CD4-positive, alpha-beta T cell treated with Interleukin-2 at 100 ng/mL for 4 hours (primary cell): ENCODE data around the gene ARL5A.
"Not testable (repeated sequence)": the region's sequence is repeated elsewhere in the genome, so short reads cannot be mapped to it uniquely, and the experiment has no call there.

ENCODE experiments used
- DNase-seq: peaks from one replicate; pipeline ENCODE4 v3.0.0-alpha.2; 2020; ENCODE audit warnings: low spot score

Gene ARL5A

GRCh38 chr2:151795646-151796240 is 32.5 kb downstream of the ARL5A start:
- no peak for DNase-seq

DNA sequence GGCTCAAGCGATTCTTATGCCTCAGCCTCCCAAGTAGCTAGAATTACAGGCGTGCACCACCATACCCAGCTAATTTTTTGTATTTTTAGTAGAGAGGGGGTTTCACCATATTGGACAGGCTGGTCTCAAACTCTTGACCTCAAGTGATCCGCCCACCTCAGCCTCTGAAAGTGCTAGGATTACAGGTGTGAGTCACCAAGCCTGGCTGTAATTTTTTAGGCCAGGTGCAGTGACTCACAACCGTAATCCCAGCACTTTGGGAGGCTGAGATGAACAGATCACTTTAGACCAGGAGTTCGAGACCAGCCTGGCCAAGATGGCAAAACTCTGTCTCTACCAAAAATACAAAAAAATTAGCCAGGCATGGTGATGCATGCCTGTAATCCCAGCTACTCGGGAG is 33.8 kb downstream of the ARL5A start:
- DNase-seq, result not testable (repeated sequence)

GRCh38 chr2:151793123-151793522 is 35.1 kb downstream of the ARL5A start:
- no peak for DNase-seq

GRCh38 chr2:151792589-151792988 is 35.6 kb downstream of the ARL5A start:
- DNase-seq, result no peak

DNA sequence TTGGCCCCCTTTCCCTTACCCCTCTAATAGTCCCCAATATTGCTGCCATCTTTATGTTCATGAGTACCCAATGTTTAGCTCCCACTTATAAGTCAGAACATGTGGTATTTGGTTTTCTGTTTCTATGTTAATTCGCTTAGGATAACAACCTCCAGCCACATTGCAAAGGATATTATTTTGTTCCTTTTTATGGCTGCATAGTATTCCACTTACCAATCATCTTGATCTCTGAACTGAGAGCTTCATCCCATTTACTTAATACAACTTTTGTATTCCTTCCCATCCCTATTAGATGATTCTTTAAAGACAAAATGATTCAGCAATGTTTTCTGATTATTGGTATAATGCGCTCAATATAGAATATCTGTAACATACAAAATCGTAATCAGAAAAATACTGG is 36.7 kb downstream of the ARL5A start:
- no peak for DNase-seq

DNA sequence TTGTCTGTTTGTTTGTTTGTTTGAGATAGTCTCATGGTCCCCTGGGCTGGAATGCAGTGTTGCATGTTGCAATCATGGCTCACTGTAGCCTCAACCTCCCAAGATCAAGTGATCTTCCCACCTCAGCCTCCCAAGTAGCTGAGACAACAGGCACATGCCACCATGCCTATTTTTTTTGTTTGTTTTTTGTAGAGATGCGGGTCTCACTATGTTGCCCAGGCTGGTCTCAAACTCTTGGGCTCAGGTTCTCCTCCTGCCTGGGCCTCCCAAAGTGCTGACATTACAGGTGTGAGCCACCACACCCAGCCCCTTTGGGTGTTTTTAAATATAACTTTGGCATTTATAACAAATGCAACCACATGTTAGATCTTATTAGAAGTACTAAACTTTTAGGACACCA is 37.5 kb downstream of the ARL5A start:
- DNase-seq, result no peak

GRCh38 chr2:151789055-151789834 is 39.0 kb downstream of the ARL5A start:
- DNase-seq, result no peak

DNA sequence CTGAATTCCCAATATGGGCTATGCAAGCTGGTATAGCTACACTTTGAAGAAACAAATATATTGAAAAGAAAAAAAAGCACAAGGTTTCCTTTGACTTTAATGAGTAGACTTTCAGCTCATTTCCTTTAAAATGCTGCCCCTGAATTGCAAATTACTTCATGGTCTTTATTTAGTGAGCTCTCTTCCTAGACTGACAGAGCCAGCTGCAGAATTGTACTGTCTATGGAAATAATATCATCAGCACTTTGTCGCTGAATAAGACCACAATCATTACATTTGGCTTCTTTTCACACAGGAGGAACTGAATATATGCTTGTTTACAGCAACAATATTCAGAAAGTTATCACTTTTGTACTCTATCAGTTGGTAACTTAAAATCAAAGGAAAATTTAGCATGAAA is 41.7 kb downstream of the ARL5A start:
- DNase-seq, result no peak

GRCh38 chr2:151786077-151786476 is 42.1 kb downstream of the ARL5A start:
- DNase-seq, result no peak

DNA sequence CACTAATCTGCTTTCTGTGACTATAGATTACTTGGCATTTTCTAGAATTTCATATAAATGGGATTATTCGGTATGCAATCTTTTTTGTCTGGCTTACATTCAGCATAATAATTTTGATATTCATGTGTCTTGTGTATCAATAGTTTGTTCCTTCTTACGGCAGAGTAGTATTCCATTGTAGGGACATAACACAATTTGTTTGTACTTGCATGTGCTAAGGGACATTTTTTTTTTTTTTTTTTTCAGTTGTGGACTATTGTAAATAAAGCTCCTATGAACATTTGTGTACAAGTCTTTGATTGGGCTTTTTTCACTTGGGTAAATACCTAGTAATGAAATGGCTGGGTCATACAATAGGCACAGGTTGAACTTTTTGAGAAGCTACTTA is 45.1 kb downstream of the ARL5A start:
- no peak for DNase-seq

GRCh38 chr2:151782378-151783132 is 45.7 kb downstream of the ARL5A start:
- no peak for DNase-seq

DNA sequence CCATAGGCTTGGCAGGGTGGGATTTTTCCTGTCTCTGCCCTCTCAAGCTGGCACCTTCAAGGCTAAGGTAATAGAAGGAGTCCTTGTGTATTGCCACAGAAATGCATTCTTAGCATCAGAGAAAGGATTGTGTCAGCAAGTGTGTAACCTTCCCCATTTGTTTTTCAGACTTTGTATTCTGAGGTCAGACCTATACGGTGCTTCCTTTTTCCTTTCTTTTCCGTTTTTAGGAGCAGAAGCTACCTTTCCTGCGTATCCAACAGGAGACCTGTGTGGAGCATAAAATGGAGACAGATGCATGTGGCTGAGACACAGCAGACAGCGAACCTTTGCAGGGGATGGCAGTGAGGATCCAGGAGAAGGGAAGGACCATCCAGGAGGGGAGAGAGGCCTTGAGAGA is 46.6 kb downstream of the ARL5A start:
- no peak for DNase-seq

DNA sequence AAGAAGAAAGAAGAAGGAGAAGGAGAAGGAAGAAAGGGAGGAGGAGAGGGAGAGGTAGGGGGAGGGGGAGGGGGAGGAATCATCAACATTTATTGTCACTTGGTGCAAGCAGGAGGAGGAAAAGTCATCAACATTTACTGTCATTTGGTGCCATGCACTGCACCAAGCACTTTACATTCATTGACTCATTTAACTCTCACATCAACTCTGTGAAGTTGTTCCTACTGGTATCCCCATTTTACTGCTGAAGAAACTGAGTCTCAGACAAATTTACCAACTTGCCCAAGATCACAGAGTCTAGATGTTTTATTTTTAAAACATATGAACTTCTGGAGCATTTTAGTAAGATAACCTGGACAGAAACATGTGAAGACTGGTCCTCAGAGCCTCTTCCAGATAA is 47.3 kb downstream of the ARL5A start:
- no peak for DNase-seq

DNA sequence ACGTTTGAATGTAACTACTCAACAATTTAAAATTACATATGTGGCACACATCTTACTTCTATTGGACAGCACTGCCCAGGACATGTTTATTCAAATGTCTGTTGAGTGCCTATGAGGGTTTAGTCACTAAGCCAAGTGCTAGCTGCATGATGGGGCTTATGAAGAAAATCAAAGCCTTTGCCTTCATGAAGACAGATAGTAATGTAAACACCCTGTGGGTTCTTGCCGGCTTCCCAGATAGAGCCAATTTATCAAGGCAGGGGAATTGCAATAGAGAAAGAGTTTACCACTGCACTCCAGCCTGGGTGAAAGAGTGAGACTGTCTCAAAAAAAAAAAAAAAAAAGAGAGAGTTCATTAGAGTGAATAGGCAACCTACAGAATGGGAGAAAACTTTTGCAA is 50.3 kb downstream of the ARL5A start:
- no peak for DNase-seq

DNA sequence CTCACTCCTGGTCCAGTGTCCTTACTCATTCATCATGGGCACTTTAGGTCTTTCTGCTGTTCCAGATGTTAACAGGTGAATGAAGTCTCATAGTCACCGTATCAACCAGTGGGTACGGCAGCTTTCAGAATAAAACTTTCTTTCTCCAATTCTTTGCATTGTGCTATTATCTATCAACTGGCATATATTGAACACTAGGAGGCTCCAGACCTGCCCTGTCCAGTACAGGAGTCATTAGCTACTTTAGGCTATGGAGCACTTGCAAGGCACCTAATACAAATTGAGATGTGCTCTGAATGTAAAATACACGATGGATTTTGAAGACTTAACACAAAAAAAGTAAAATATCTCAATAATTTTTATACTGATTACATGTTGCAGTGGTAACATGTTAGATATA is 50.7 kb downstream of the ARL5A start:
- no peak for DNase-seq

DNA sequence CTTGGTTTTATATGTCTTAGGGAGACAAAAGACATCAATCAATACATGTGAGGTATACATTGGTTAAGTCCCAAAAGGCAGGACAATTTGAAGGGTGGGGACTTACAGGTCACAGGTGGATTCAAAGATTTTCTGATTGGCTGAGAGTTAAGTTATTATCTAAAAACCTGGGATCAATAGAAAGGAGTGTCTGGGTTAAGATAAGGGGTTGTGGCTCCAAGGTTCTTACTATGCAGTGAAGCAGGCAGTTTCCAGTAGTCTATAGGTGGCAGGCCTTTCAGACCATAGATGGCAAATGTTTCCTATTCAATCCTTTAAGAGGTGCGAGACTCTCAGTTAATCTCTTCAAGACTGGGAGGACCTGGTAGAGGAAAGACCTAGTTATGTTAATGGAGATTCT is 51.9 kb downstream of the ARL5A start:
- DNase-seq, result no peak

DNA sequence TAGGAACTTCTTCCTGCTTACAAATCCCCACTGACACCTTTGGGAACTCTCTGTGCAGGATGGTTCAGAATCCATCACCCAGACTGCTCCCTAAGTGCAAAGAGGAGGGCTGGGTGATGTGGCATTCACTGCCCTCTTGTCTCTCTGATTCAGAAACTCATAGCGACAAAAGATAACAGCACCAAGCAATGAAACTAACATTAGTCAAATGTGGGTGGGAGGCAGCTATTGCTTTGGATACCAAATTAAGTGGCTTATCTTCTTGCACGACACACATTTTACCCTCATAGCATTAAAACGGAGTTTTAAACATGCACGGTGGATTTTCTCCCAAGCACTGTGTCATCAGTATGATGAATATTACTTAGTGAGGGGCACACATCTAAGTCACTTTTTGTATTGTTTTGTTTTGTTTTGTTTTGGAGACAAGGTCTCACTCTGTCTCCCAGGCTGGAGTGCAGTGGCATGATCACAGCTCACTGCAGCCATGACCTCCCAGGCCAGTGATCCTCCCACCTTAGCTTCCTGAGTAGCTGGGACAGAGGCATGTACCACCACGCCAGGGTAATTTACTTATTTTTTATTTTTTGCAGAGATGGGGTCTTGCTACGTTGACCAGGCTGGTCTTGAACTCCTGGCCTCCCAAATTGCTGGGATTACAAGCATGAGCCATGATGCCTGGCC is 53.0 kb downstream of the ARL5A start:
- no peak for DNase-seq

GRCh38 chr2:151774506-151774905 is 53.7 kb downstream of the ARL5A start:
- DNase-seq, result no peak

DNA sequence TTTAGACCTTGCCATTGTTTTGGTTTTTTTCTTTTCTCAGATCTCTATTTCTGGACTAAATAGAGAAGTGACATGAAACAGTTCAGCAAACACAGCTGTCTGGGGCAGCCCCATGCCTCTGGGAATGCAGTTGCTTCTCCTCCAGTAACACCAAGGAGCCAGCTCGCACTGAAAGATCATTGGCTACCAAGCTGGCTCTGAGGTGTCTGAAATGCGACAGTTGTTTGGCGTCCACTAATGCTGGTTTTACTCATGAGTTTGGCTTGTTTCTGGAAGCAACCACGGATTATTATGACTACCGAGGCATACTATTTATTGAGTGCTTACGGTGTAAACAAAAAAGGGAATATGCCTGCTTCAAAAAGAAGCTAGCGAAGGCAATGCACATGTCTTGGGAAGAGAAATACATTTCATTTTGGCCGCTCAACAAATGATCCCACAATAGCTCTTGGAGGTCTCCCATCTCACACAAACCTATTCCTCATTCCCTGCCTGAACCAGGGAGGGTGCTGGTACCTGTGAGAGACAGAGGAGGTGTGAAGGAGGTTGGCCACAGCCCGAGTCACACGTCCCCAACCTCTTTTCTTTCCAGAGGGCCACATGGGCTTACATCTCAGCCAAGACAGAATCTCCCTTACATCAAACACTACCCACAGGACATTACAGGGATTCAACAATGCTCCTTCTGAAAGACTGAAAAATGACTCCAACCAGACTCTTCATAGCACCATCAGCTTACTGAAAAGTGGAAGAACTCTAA is 56.4 kb downstream of the ARL5A start:
- DNase-seq, result no peak

- DNase-seq, result no peak
These were observed 57.2 kb downstream of the ARL5A start for GRCh38 chr2:151770995-151771394.

- DNase-seq, result no peak
These were observed 58.6 kb downstream of the ARL5A start for GRCh38 chr2:151769606-151770005.

DNA sequence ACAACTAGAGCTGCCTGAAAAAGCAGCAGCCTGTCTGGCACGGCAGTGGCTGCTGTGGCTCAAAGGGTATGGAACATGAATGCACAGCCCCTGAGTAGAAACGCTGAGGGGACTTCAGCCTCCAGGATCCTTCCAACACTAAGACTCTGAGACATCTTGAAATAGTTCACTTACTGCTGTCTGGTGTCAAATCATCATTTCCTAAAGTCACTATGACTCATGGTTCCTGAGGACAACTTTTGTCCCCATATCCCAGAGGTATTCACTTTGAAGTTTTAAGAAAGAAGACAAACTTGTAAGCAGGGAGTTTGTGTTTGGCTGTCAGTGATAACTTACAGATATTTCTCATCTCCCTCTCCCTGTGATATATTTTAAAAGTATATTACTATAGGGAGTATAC is 60.7 kb downstream of the ARL5A start:
- DNase-seq, result no peak
